GM18508 (cell line): ENCODE measurements around the gene TFCP2L1.

Experiments used
- ATAC-seq: cut with Tn5 transposase; IDR thresholded peaks from one replicate; pipeline ENCODE4 v1.9.1; 2021; ENCODE audit warnings: moderate number of reproducible peaks; ENCODE audit not compliant: insufficient read depth, unreplicated experiment

The TFCP2L1 gene

GRCh38 chr2:121245120-121245820, 39.7 kb downstream of the TFCP2L1 start:
- no peak for ATAC-seq

GRCh38 chr2:121244616-121245015, 40.4 kb downstream of the TFCP2L1 start:
- ATAC-seq = no peak

DNA sequence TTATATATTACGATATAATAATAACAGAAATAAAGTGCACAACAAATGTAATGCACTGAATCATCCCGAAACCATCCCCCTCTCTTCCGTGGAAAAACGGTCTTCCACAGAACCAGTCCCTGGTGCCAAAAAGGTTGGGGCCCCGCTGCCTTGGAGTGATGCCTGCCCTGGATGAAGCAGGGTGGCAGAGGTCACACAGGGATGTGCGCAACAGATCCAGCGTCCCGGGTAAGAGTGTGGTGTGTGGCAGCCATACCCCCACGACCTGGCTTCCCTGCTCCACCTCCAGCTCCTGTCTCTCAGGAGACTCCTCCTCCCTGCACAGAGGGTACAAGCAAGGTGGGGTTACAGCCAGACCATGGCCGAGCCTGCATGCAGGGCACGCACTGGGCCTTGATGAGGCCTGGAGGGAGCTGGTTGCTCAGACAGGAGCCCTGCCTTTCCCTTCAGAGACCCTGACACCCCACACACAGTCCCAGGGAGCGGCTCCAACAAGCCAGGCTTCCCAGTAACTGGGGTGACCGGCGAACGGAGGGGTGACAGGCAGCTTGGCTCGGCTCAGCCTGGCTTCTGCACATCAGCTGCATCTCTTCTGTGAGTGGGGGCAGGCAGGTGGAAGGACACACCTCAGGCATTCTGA, 41.1 kb downstream of the TFCP2L1 start:
- no peak for ATAC-seq

GRCh38 chr2:121242976-121243375, 42.0 kb downstream of the TFCP2L1 start:
- no peak for ATAC-seq

- ATAC-seq = no peak
Measured at GRCh38 chr2:121242175-121242875, 42.7 kb downstream of the TFCP2L1 start.

GRCh38 chr2:121241466-121241865, 43.5 kb downstream of the TFCP2L1 start:
- ATAC-seq = no peak

GRCh38 chr2:121240436-121240835, 44.6 kb downstream of the TFCP2L1 start:
- no peak for ATAC-seq

GRCh38 chr2:121239969-121240368, 45.0 kb downstream of the TFCP2L1 start:
- no peak for ATAC-seq

DNA sequence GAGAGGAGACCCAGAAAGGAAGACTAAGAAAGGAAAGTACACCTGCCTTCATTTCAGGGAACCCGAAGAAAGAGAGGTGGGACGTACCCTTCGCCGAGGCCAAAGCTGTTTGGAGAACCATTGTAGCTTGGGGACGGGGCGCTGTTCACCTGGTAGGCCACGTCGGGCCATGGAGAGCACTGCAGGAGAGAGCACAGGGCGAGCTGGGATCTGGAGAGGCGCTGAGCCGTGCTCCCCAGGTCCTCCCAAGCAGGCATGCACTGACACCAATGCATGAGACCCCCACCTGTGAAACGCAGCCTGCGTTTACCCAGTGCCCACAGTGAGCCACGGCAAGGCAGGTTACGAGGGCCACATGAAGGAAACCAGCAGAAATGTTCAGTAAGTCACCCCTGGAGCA, 45.5 kb downstream of the TFCP2L1 start:
- ATAC-seq = no peak

- ATAC-seq = no peak
Measured at GRCh38 chr2:121238828-121239227, 46.2 kb downstream of the TFCP2L1 start.

GRCh38 chr2:121237980-121238665, 46.9 kb downstream of the TFCP2L1 start:
- no peak for ATAC-seq

GRCh38 chr2:121237336-121237979, 47.5 kb downstream of the TFCP2L1 start:
- ATAC-seq = no peak

DNA sequence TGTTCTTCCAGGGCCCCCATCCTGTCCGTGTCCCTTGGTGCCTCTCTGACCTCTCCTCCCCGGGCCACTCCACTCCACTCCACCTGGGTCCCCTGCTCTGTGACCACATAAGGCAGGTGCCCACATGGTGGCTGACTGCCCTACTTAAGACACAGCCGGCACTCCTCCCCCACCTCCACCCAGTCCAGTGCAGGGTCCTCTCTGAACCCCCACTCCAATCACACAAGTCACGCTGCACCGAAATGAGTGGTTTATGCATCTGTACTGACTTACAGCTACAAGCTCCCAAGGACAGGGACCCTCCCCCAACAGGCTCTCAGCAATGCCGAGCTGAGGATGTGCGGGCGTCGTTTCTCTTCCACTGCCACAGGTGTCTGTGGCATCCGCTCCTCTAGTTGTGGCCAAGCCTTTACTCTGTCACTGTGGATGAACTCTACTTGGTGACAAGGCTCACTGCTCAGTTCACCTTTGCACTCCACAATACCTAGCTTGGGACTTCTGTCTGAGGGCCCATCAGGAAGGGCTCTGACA, 48.3 kb downstream of the TFCP2L1 start:
- no peak for ATAC-seq

DNA sequence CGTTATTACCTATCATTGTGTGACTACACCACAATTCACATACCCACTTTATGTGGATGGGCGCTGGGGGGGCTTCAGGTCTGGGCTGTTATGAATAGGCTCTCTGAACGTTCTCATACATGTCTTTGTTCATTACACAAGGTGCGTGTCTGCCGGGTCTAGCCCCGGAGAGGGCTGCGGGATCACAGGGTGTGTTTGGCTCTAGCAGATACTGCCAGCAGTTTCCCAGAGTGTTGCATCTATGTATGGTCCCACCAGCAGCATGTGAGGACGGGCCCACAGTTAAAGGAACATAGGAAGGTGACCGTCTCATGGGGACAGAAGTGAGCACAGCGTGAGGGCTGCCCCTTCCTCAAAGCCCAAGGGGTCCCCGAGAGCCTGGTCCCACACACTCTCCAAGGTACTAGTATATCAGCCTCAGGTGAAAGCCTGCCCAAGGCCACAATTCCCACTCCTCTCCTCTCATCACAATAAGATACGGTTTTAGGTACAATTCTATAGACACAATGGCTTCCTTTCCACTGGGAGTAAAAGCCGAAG, 48.8 kb downstream of the TFCP2L1 start:
- no peak for ATAC-seq

- ATAC-seq = no peak
Measured at GRCh38 chr2:121235542-121235941, 49.5 kb downstream of the TFCP2L1 start.

DNA sequence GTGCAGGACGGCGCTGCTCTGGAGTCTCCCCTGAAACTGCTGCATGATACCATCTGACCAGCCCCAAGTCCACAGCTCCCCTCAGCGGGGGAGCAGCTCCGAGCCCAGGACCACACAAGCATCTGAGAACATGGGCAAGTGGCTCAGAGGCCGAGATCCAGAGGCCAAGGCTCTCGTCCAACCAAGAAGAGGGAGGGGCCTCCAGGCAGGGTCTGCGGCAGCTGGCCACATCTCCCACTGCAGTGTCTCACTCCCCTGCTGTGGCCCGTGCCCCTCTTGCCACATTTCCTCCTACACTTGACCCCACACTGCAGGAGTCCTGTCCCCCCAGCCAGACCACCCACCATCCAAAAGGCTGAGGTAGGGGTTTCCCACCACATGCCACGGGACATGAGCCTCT, 50.2 kb downstream of the TFCP2L1 start:
- no peak for ATAC-seq

DNA sequence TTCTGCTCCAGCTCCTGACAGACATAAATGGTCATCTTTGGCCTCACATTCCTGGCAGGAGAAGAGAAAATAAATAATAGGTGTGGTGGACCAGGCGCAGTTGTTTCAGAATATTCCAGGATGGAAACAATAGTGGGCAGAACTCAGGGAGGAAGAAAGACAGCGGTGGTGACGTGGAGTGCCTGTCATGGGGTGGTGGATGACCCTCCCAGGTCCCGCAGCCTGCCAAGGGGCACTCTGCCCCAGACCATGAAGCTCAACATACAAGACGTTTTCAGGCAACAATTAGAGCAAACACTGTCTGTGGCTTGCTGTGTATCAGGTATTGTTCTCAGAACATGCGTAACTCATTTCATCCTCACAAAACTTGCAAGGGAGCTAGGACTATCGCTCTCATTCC, 50.9 kb downstream of the TFCP2L1 start:
- no peak for ATAC-seq

DNA sequence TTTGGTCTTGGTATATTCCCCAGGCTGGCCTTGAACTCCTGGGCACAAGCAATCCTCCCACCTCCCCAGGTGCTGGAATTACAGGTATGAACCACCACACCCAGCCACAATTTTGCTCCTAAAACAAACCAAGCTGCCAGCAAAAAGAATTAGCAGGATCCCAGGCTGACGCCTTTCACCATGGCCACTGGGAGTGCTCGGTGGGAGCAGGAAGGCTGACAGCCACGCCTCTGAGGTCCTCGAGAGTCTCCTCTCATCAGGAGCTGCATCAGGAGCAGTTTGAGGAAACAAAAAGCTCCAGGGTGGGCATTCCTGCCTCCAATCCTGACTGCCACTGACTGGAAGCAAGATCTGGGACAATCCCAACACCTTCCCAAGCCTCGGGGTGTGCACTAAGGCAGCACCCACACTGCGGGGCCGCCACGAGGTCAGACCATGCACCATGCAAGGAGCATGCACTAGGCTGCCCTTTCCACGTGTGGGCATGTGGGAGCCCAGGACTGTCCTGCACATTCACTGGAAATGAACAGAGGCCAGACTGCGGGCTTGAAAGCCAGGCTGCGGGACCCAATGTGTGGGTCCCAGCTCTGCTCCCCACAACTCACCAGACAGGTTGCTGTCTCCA, 51.4 kb downstream of the TFCP2L1 start:
- no peak for ATAC-seq

- ATAC-seq = no peak
Measured at GRCh38 chr2:121232626-121233265, 52.3 kb downstream of the TFCP2L1 start.
